Subcutaneous abdominal adipose tissue (tissue), 5 donors: Measurements from ENCODE around the gene ST6GALNAC3.

Experiments
- H3K27ac ChIP-seq: one replicate; pipeline ENCODE4 v1.7.0; 2013; ENCODE audit warnings: low read depth, mild to moderate bottlenecking, inconsistent platforms, low read length, moderate library complexity
- H3K27me3 ChIP-seq, 5 donors: one replicate each; pipeline ENCODE4 v1.7.0; 2013; ENCODE audit warnings: low read length in 5 of 5, inconsistent platforms in 1 of 5; ENCODE audit not compliant: control insufficient read depth in 5 of 5, insufficient read depth in 4 of 5
- H3K36me3 ChIP-seq, 5 donors: one replicate each; pipeline ENCODE4 v1.7.0; 2013; ENCODE audit warnings: low read length in 5 of 5; ENCODE audit not compliant: control insufficient read depth in 5 of 5, insufficient read depth in 5 of 5
- H3K4me1 ChIP-seq, 5 donors: one replicate each; pipeline ENCODE4 v1.7.0; 2013; ENCODE audit warnings: low read length in 5 of 5, mild to moderate bottlenecking in 3 of 5, moderate library complexity in 1 of 5; ENCODE audit not compliant: control insufficient read depth in 5 of 5, insufficient read depth in 5 of 5
- H3K4me3 ChIP-seq, 5 donors: one replicate each; pipeline ENCODE4 v1.7.0; 2013; ENCODE audit warnings: low read length in 5 of 5, low read depth in 1 of 5
- H3K9ac ChIP-seq, 5 donors: one replicate each; pipeline ENCODE4 v1.7.0; 2013; ENCODE audit warnings: low read length in 5 of 5, mild to moderate bottlenecking in 4 of 5, moderate library complexity in 3 of 5
- H3K9me3 ChIP-seq, 5 donors: one replicate each; pipeline ENCODE4 v1.7.0; 2013; ENCODE audit warnings: low read length in 5 of 5; ENCODE audit not compliant: control insufficient read depth in 5 of 5
- donor health status: healthy.
- donor health status: healthy.
- donor health status: healthy.
- donor health status: healthy.
- donor health status: healthy.

The ST6GALNAC3 gene

DNA sequence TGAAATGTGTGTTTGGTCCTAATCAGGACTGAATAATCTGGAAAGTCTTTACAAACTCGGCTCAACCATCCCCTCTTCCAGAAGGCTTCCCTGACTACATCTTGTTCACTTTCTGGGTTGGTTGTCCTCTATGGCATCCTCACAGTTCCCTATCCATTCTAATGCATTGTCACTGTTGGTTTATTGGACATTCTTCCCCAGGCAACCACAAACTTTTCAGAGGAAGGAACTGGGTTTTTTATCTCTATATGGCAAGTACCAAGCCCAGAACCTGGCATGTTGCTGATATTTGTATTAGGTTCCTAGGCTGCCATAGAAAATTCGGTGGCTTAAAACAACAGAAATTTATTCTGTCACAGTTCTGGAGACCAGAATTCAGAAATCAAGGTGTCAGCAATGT lies 429.2 kb downstream of the ST6GALNAC3 start:
- no peak overlapping the region for H3K4me3 ChIP-seq
- H3K4me1 ChIP-seq: peaks cover 0 to 7% (median 0%) of the 10 kb centered on the region in 5 donors
- no peak overlapping the region for H3K9ac ChIP-seq
- H3K27me3 ChIP-seq: no peaks in the 10 kb centered on the region
- H3K27ac ChIP-seq: no peak overlapping the region
- H3K9me3 ChIP-seq: no peaks in the 10 kb centered on the region
- no peaks in the 10 kb centered on the region for H3K36me3 ChIP-seq

DNA sequence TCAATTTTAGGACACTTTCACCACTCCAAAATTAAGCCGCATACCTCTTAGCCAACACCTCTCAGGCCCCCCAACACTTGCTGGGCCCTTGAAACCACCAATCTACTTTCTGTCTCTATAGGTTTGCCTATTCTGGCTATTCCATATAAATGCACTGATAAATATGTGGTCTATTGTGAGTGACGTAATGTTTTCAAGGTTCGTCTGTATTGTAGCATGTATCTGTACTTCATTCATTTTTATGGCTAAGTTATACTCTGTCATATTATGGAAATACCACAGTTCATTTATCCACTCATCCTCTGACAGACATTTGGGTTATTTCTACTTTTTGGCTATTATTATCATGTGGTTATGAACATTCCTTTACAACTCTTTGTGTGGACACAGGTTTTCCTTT lies 432.8 kb downstream of the ST6GALNAC3 start:
- Histone ChIP-seq H3K4me1 (peaks cover 0 to 4% (median 0%) of the 10 kb centered on the region in 5 donors), H3K27ac (no peak overlapping the region), H3K36me3 (no peaks in the 10 kb centered on the region), H3K4me3 (no peak overlapping the region), H3K9ac (no peak overlapping the region), H3K9me3 (no peaks in the 10 kb centered on the region), H3K27me3 (no peaks in the 10 kb centered on the region)

DNA sequence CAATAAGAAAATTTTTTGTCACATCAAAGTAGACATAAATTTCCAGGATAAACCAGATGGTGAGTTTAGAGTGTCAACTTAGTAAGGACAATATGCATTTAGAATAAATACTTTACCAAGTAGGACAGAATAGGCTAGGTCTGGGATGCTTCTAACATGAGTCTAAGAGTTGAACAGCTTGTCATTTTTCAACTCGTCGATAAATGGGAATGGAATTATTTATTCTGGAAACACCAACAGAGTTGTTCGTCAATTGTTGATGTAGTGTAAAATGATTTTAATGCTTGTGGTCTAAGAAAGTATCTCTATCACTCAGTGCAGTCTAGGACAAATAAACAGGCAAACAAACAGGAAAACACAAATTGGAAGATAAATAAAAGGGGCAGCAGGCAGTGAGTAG lies 434.3 kb downstream of the ST6GALNAC3 start:
- Histone ChIP-seq H3K36me3 (no peaks in the 10 kb centered on the region), H3K27ac (no peak overlapping the region), H3K27me3 (no peaks in the 10 kb centered on the region), H3K9ac (no peak overlapping the region), H3K4me3 (no peak overlapping the region), H3K9me3 (no peaks in the 10 kb centered on the region), H3K4me1 (peaks cover 0 to 4% (median 0%) of the 10 kb centered on the region in 5 donors)

DNA sequence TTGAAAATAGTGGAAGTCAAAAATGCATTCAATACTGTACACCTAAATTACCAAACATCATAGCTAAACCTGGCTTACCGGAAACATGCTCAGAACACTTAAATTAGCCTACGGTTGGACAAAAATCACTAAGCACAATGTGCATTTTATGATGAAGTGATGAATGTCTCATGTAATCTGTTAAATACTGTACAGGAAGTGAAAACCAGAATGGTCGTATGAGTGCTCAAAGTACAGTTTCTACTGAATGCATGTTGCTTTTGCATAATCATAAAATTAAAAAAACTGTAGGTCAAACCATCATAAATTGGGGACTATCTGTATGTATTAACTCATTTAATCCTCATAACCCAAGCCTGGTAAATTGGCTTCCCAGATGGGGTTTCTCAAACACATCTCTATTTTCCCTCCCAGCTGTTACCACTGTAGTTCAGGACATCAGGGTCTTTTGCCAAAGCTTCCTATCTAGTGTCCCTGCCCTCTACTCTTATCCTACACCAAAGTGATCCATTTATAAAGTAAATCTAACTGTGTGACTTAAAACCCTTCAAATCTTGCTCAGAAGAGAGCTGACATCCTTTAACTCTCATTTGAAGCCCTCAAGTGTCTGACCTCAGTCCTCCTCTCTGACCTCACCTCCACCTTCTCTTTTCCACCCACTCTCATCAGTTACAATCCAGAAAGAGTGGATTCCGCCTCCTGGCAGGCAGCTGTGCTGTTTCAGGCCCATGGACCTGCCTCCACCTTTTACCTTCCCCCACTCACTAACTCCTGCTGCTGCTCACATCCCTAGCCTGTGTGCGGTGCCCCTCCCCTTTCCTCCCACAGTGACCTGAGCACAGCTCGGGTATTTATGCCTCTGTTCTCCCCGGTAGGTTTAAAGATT lies 436.4 kb downstream of the ST6GALNAC3 start:
- H3K9me3 ChIP-seq: no peaks in the 10 kb centered on the region
- H3K4me3 ChIP-seq: no peak overlapping the region
- peaks cover 0 to 4% (median 0%) of the 10 kb centered on the region in 5 donors for H3K4me1 ChIP-seq
- H3K36me3 ChIP-seq: no peaks in the 10 kb centered on the region
- H3K27ac ChIP-seq: no peak overlapping the region
- H3K27me3 ChIP-seq: no peaks in the 10 kb centered on the region
- no peak overlapping the region for H3K9ac ChIP-seq

DNA sequence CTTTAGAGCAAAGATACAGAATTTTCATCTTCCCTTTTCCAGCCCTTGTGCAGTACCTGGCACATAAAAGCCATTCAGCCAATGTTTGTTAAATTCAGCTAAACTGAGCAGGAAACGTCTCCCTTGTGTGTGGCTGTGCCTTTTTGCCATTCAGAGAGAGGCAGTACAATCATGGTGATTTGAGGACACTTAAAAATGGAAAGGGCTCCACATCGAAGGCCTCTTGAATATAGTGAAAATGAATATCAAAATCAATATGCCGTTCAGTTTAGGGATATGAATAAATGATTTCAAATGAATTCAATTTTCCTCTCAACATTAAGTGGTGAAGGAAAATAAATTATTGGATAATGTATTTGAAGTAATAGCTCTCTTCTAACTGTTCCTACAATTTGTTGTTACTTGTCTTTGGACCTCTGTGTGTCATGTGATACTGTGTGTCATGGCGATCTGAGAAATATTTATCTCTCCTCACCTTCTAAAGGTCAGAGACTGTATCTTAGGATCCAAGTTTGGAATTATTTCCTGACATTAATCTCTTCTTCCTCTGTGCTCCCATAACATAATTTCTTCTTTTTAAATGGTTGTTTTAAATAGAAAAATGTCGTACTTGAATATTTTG lies 437.1 kb downstream of the ST6GALNAC3 start:
- no peak overlapping the region for H3K9ac ChIP-seq
- H3K4me1 ChIP-seq: peaks cover 0 to 4% (median 0%) of the 10 kb centered on the region in 5 donors
- no peaks in the 10 kb centered on the region for H3K9me3 ChIP-seq
- H3K27me3 ChIP-seq: no peaks in the 10 kb centered on the region
- no peak overlapping the region for H3K27ac ChIP-seq
- H3K4me3 ChIP-seq: no peak overlapping the region
- no peaks in the 10 kb centered on the region for H3K36me3 ChIP-seq

DNA sequence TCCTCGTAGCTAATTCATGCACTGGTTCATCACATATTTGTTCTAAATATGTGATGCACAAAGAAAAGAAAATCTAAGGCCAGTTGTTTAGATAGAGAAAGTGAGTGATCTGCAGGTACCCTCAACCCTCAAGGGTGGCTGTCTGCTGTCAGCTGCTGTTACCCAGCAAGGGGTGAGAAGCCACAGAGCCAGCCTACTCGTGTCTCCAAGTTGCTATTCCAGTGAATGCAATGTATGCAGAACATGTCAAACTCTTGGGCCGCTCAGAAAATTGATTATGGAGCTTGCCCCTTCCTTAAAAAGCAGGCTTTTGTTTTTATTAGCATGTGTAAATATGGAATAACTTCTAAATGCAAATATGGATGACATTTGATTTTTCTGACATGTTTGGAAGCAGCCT lies 456.4 kb downstream of the ST6GALNAC3 start:
- peaks cover 0 to 16% (median 0%) of the 10 kb centered on the region in 5 donors for H3K4me1 ChIP-seq
- no peak overlapping the region for H3K9ac ChIP-seq
- H3K27ac ChIP-seq: no peak overlapping the region
- no peak overlapping the region for H3K4me3 ChIP-seq
- no peaks in the 10 kb centered on the region for H3K27me3 ChIP-seq
- H3K36me3 ChIP-seq: no peaks in the 10 kb centered on the region
- H3K9me3 ChIP-seq: no peaks in the 10 kb centered on the region

DNA sequence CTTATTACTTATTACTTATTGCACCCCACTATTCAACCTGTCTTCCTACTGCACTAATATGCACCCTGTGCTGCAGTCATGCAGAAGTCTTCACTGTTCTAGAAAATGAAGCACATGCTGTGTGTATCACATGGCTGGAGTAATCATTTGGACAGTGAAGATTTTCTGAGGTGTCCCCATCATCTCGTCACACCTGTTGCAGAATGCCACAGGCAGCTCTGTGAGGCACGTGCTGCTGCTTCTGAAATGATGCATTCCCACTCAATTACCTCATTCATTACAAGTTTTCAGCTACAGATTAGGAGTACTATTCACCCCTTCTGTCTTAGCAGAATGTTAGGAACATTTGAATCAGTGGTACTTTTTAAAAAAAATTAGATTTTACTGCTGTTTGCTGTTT lies 467.1 kb downstream of the ST6GALNAC3 start:
- no peaks in the 10 kb centered on the region for H3K27me3 ChIP-seq
- H3K9me3 ChIP-seq: peaks cover 0 to 7% (median 0%) of the 10 kb centered on the region in 5 donors
- H3K36me3 ChIP-seq: no peaks in the 10 kb centered on the region
- peaks cover 0 to 9% (median 0%) of the 10 kb centered on the region in 5 donors for H3K4me1 ChIP-seq
- no peak overlapping the region for H3K27ac ChIP-seq
- no peak overlapping the region for H3K9ac ChIP-seq
- H3K4me3 ChIP-seq: no peak overlapping the region

DNA sequence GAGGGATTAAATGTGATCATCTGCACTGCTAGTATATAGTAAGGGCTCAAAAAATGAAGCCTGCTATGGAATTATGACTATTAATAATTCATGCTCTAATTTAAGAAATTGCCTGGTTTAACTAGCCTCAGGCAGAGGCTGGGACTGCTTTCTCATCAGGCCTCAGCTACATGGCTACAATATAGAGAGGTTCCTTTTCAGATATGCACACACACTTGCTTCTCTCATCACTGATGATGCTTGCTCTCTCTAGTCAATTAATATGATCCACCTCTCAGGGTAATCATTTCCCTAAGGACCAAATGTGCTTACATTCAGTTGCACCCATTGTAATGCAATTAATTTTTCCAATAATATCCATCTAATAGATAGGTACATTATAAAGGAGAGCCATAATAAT lies 467.8 kb downstream of the ST6GALNAC3 start:
- no peaks in the 10 kb centered on the region for H3K36me3 ChIP-seq
- H3K27me3 ChIP-seq: no peaks in the 10 kb centered on the region
- H3K27ac ChIP-seq: no peak overlapping the region
- H3K9me3 ChIP-seq: peaks cover 0 to 7% (median 0%) of the 10 kb centered on the region in 5 donors
- no peak overlapping the region for H3K4me3 ChIP-seq
- H3K9ac ChIP-seq: no peak overlapping the region
- H3K4me1 ChIP-seq: peaks cover 0 to 9% (median 0%) of the 10 kb centered on the region in 5 donors

DNA sequence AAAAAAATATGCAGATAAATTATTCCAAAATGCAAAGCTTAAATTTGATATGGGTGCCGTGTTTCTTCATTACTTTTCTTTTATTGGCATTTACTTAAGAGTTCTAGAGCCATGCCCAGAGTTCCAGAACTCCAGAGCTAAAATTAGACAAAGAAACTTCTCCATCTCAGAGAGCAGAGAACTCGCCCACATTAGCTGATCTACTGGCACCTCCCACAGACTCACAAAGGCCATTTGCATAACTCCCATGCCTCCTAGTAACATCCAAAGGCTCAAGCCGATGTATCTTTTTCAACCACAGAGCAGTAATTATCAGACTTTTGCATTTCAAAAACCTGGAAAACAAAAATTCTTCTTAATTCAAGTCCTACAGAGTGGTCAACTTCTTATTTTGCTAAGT lies 468.9 kb downstream of the ST6GALNAC3 start:
- no peak overlapping the region for H3K9ac ChIP-seq
- H3K9me3 ChIP-seq: peaks cover 0 to 7% (median 0%) of the 10 kb centered on the region in 5 donors
- H3K27ac ChIP-seq: no peak overlapping the region
- H3K4me3 ChIP-seq: no peak overlapping the region
- H3K4me1 ChIP-seq: peaks cover 0 to 9% (median 0%) of the 10 kb centered on the region in 5 donors
- H3K27me3 ChIP-seq: no peaks in the 10 kb centered on the region
- H3K36me3 ChIP-seq: no peaks in the 10 kb centered on the region

DNA sequence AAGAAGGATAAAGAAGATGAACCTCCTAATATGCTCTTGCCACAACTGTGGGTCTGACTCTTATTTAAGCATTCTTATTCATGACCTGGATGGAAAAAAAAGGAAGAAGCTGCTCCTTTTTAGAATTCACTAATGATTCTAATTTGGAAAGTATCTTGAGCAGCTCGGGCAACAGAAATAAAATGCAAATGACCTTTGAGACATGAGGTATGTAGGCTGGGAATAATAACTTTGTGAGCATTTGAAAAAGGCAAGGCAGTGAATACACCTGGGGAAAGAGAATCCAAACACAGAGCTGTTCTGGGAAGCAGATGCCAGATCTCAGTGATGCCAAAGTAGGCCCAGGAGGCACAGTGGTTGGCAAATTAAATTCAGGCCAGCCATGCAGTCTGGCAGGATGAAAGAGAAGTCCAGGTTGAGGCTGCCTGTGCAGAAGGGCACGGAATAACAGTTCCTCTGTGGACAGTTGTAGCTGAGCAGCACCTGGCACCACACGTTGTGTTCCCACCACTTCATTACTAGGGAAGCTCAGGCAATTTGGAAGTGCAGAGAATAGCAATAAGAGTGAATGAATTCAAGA lies 471.9 kb downstream of the ST6GALNAC3 start:
- Histone ChIP-seq H3K27ac (no peak overlapping the region), H3K4me3 (no peak overlapping the region), H3K36me3 (no peaks in the 10 kb centered on the region), H3K9ac (no peak overlapping the region), H3K27me3 (no peaks in the 10 kb centered on the region), H3K4me1 (no peaks in the 10 kb centered on the region), H3K9me3 (no peaks in the 10 kb centered on the region)
